HepG2 (cell line): ENCODE measurements around the gene CDT1. TPM values are rescaled to one million over a fixed set of nuclear protein-coding genes. Genes with fewer than 3 reads are reported as not detected.

ENCODE experiments used
- ARHGAP35 ChIP-seq: sonication (generic); formaldehyde crosslinking; IDR thresholded peaks from 2 replicates; pipeline ENCODE4 v1.9.0; 2022; ENCODE audit warnings: mild to moderate bottlenecking, inconsistent platforms, moderate library complexity, missing genetic modification reagents, borderline replicate concordance
- DDIT3 ChIP-seq: sonication (generic); formaldehyde crosslinking; IDR thresholded peaks from 2 replicates; pipeline ENCODE4 v1.4.0; 2020; ENCODE audit warnings: mild to moderate bottlenecking, missing genetic modification reagents
- GRHL1 ChIP-seq: sonication (generic); formaldehyde crosslinking; conservative IDR thresholded peaks from 2 replicates; pipeline ENCODE4 v1.8.0; 2022; ENCODE audit warnings: missing genetic modification reagents
- HMGXB3 ChIP-seq: sonication (generic); formaldehyde crosslinking; IDR thresholded peaks from 2 replicates; pipeline ENCODE4 v1.4.0; 2020; ENCODE audit warnings: missing genetic modification reagents, borderline replicate concordance
- NR2F6 ChIP-seq, 2 experiments: IDR thresholded peaks; 2 replicates each; pipeline ENCODE4 v1.6.1; 2016; ENCODE audit warnings: antibody characterized with exemption in 1 of 2, mild to moderate bottlenecking in 1 of 2
- PATZ1 ChIP-seq: sonication (generic); formaldehyde crosslinking; IDR thresholded peaks from 2 replicates; pipeline ENCODE4 v1.4.0; 2020; ENCODE audit warnings: missing genetic modification reagents
- PRDM15 ChIP-seq: sonication (generic); formaldehyde crosslinking; IDR thresholded peaks from 2 replicates; pipeline ENCODE4 v1.4.0; 2020; ENCODE audit warnings: missing genetic modification reagents
- SAFB2 ChIP-seq: sonication (generic); formaldehyde crosslinking; IDR thresholded peaks from 2 replicates; pipeline ENCODE4 v1.5.1; 2020; ENCODE audit warnings: missing genetic modification reagents, low read depth, mild to moderate bottlenecking, borderline replicate concordance
- SP4 ChIP-seq: sonication (generic); formaldehyde crosslinking; IDR thresholded peaks from 2 replicates; pipeline ENCODE4 v1.8.1; 2023; ENCODE audit warnings: mild to moderate bottlenecking, missing genetic modification reagents
- YEATS2 ChIP-seq: sonication (generic); formaldehyde crosslinking; IDR thresholded peaks from 2 replicates; pipeline ENCODE4 v1.4.0; 2020; ENCODE audit warnings: missing genetic modification reagents, borderline replicate concordance
- ZNF3 ChIP-seq: IDR thresholded peaks from 2 replicates; pipeline ENCODE4 v1.7.0; 2017; ENCODE audit warnings: inconsistent platforms
- ZNF329 ChIP-seq: sonication (generic); formaldehyde crosslinking; IDR thresholded peaks from 2 replicates; pipeline ENCODE4 v1.9.0; 2021; ENCODE audit warnings: low read depth, mild to moderate bottlenecking, missing genetic modification reagents
- ZNF441 ChIP-seq: sonication (generic); formaldehyde crosslinking; IDR thresholded peaks from 2 replicates; pipeline ENCODE4 v1.7.0; 2021; ENCODE audit warnings: missing genetic modification reagents, borderline replicate concordance
- ZNF784 ChIP-seq: sonication (generic); formaldehyde crosslinking; IDR thresholded peaks from 2 replicates; pipeline ENCODE4 v1.5.1; 2020; ENCODE audit warnings: missing genetic modification reagents, mild to moderate bottlenecking, borderline replicate concordance
- polyA plus RNA-seq, 8 experiments: library from polyadenylated mRNA; depleted of rRNA in 3 of 8; stranded (reverse) in 7 of 8; unstranded in 1 of 8; fragments of >200 nt; fragmentation: Illumina TruSeq in 4 of 8; extraction: Trizol in 4 of 8; gene quantifications; 2 replicates each; pipeline versions ENCODE4 v1.2.1 to v1.2.3, GENCODE V29; 2011 to 2016; ENCODE audit warnings: low read depth in 4 of 8, missing spikeins in 1 of 8, mixed read lengths in 1 of 8; ENCODE audit not compliant: insufficient read depth in 1 of 8
- total RNA-seq, 5 experiments: library from RNA; depleted of rRNA; stranded (reverse); fragments of >200 nt; fragmentation: Illumina TruSeq; extraction: Trizol; gene quantifications; 2 replicates each; pipeline ENCODE4 v1.2.3, GENCODE V29; 2016; ENCODE audit warnings: low read depth in 1 of 5

Gene CDT1
- total and polyA plus RNA-seq, 2 of the 13 experiments (the other 11 are each of a cell fraction or from before 2014, with no cell fraction given): 23.1 to 23.8 TPM

- TF ChIP-seq PRDM15: peak; percentile 48; the same call in 1 of the 2 replicates
- TF ChIP-seq DDIT3 (CRISPR knock-in tag): no peak
- peak; percentile 58; the same call in 1 of the 2 replicates for TF ChIP-seq ZNF784 (CRISPR knock-in tag)
- TF ChIP-seq HMGXB3 (CRISPR knock-in tag): no peak
- peak; percentile 50 for TF ChIP-seq SAFB2
- TF ChIP-seq YEATS2 (CRISPR knock-in tag): peak; percentile 73
- peak; percentile 55; the same call in 1 of the 2 replicates for TF ChIP-seq PATZ1 (CRISPR knock-in tag)
- peak; percentile 91 for TF ChIP-seq SP4 (CRISPR knock-in tag)
- TF ChIP-seq GRHL1 (CRISPR knock-in tag): no peak
- TF ChIP-seq ARHGAP35: peak; percentile 53; the same call in 1 of the 2 replicates
- no peak for TF ChIP-seq ZNF3 (CRISPR knock-in tag)
- TF ChIP-seq NR2F6 (IDR thresholded peaks at IDR 0.05): no peak
- 0 out of 2 replicates have a peak, but pooled peaks have one; percentile 27 for TF ChIP-seq NR2F6 (CRISPR knock-in tag; IDR thresholded peaks at IDR 0.05)
- no peak; the same call in none of the 2 replicates for TF ChIP-seq ZNF329 (CRISPR knock-in tag)
- peak; percentile 73; the same call in 1 of the 2 replicates for TF ChIP-seq ZNF441 (CRISPR knock-in tag)
Observed at GRCh38 chr16:88803264-88803987, at the start of gene CDT1 (continued).
